Activated CD4-positive, CD25-positive, alpha-beta regulatory T cell treated with anti-CD3 and anti-CD28 coated beads, Interleukin-2, amount 50 U/mL, for 16 hours (primary cell): ENCODE results near the gene EPN2.
"Not testable (repeated sequence)": the region's sequence is repeated elsewhere in the genome, so short reads cannot be mapped to it uniquely, and the experiment has no call there.

Experiments
- DNase-seq: peaks from one replicate; pipeline ENCODE4 v3.0.0-alpha.2; 2020; ENCODE audit warnings: low read depth, low spot score

Gene EPN2

DNA sequence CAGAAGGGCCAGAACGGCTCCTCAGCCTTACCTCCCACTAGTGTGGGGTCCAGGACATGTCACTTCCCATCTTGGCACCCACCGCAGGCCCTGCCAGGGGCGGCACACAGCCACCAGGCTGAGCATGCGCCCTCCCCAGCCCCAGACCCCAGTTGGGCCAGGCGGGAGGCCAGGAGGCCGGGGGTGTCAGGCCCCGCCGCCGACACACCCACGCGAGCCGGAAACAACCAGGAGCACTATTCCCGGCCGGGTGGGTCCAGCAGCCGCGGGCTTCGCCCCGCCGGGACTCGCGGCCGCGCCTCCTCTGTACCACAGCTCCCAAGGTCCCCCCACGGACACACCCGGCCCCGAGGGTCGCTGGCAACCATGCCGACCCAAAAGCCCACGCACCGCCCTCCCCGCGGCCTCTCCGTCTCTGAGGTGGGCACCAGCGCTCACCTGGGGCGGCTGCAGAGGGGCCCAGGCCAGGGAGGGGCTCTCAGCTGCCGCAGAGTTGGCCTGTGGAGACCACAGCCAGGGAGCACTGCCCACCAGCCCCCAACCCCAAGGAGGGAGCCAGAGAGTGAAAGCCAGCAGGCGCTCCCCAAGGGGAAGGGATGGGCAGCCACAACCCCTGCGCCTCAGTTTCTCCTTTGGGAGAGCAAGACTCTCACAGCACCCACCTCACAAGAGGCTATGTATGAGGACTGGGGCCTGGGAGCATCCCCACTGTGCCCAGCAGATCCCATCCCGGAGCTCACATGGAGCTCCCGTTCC, 107.3 kb downstream of the EPN2 start:
- DNase-seq: no peak

DNA sequence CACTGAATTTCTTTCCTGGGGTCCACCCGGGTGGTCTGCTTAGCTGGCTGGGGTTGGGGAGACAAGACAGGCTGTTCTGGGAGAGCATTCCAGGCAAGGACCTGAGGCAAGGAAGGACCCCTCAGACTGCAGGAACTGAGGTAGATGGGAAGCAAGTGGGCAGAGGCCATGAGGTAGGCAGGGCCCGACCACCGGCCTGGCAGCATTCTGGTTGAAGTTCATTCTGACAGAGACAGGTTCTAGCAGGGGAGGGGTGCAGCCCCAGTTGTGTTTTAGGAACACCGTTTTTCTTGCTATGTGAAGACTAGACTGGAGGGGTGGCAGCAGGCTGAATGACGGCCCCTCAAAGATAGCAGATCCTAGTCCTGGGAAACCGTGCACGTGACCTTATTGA, 107.9 kb downstream of the EPN2 start:
- DNase-seq: no peak

DNA sequence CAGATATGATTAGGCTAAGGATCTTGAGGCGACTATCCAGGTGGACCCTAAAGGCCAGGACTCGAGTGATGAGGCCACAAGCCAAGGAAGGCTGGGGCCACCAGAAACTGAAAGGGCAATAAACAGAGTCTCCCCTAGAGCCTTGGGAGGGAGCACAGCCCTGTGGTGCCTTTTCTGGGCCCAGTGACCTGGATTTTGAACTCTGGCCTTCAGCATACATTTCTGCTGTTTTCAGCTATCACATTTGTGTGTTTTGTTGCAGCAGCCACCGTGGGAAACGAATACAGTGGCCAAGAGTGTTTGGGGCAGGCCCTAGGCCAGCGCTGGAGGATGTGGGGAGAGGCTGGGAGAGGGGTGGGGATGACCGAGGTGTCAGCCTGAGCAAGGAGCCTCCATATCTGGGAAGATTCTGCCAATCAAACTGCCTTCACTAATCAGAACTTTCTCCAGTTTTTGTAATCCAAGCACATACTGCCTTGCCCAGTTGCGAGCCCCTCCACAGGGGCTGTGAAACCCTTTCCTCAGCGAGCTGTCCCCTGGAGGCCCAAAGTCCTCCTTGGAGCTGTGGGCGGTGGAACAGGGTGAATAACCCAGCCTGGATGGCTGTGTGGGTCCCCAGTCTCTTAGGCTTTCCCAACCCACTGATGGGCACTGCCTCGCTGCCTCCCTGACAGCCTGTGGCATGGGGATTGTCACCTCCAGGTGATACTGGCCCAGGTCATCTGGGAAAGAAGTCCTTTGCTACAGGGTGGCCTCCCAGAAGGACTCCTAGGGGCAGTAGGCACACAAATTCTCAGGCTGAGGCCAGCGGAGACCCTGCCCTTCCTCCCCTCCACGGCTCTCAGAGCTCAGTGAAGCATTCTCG, 108.6 kb downstream of the EPN2 start:
- no peak for DNase-seq

DNA sequence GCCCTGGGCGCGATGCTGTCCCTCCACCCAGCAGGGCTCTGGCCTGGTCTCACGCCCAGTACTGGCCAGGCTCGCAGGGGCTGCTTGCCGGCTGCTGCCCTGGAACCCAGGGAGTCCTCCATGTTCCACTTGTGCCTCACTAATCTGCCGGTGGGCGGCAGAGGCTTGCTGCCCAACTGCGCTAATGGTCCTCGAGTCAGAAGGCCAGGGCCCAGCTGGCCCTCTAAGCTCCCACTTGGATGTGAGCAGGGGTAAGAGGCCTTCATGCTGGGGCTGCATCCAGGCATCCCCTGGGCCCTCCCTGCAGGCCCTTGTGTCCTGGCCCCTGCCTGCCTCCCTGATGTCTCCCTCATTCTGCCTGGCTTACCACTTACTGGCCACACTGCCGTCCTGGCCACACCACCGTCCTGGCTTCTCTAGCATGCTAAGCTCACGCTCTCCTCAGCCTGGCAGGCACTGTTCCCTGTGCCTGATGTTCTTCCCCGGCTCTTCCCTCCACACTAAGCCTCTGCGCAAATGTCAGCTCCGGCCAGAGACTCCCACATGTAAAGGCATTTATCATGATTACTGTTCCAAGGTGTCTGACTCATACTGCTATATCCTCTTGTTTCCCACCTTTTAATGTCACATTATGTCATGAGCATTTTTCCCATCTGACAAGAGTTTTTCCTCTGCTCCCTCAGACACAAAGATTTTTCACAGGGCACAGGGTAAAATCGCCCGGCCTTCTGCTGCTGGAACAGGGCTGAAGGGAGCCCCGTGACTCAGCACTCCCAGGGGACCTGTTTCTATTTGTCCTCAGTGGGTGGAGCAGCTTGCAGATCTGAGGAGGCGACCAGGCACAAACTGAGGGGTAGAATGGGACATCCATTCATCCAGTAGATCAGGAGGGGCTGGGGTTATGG, 109.4 kb downstream of the EPN2 start:
- DNase-seq: no peak

DNA sequence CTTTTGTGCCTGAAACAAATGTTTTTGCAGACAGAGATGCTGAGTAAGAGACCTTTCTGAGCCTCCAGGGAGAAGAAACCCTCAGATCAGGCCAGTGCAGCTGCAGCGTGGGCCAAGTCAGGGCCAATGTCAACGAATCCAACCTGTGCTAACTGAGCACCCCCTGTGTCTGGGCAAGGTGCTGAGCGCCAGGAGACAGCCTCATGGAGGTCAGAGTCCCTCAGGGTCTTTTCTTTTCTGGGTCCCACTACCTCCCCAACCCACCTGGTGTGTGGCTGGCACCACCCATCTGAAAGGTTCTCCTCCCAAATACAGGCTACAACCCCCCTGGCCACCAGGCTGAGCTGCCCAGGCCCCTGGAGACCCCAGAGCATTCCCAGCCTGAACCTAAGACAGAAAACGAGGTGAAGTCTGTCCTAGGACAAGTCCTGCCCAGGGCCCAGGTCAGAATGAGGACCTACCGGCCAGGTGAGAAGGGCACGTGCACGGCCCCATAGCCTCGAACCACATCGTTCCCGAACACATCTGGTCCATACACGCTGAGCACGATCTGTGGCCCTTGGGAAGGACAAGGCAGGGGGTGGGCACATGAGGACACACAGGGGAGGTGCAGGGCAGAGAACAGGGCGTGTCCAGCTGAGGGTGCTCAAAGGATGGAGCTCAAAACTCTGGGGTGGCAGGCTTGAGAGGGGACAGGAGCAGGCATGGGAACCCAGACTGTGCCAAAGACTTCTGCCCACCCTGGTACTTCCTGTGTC, 110.3 kb downstream of the EPN2 start:
- no peak for DNase-seq

DNA sequence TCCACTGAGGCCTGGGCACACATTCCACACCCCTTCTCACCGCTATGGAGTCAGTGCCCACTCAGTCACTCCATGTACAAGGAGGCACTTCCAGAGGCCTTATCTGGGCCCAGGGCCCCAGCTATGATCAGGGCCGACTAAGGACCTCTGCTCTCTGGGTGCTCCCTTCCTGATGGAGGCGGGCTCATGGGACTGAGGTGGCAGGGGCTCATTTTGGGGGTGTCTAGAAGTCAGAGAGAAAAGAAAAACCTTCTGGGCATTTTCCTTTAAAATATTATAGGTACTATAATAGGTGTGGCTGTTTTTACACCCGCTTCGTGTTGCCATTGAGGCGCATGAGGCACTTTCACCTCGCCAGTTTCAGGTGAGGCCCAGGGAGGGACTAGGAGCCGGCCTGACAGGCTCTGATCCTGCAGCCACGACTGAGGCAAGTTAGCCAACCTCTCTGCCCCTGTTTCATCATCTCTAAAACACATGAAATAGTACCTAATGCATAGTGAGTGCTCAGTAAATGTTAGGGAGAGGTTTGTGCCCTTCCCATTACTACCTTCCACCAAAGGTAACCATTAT, 111.0 kb downstream of the EPN2 start:
- no peak for DNase-seq

DNA sequence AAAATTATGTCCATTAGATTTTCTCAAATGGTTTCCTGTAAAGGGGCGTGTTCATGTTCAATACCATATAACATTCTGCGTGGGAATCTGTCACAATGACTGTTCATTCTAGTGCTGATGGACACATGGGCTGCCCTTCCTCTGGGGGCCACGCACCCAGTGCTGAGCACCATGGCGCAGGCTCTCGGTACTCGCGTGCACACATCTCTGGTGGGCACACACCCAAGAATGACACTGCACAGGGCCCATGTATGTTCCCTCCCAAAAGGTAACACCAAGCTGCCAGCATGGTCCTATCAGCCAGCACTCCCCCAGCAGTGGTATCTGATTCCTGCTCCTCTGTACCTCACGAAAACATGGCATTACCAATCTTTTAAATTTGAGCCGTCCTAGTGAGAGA, 111.6 kb downstream of the EPN2 start:
- no peak for DNase-seq

DNA sequence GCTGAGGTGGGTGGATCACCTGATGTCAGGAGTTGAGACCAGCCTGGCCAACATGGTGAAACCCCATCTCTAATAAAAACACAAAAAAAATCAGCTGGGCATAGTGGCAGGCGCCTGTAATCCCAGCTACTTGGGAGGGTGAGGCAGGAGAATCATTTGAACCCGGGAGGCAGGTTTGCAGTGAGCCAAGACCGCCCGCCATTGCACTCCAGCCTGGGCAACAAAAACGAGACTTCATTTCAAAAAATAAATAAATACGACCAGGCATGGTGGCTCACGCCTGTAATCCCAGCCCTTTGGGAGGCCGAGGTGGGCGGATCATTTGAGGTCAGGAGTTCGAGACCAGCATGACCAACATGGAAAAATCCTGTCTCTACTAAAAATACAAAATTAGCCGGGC, 116.2 kb downstream of the EPN2 start:
- DNase-seq: not testable (repeated sequence)

DNA sequence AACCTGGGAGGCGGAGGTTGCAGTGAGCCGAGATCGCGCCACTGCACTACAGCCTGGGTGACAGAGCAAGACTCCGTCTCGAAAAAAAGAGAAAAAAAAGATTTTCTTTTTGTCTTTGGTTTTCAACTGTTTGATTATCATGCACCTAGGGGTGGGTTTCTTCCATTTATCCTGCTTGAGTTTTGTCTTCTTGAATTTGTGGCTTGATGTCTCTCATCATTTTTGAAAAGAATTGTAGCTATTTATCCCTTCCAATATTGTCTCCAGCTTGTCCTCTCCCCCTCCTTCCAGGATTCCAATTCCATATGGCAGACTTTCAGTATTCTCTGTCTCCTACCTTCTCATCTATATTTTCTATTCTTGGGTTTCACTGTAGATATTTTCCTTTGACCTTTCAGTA, 117.6 kb downstream of the EPN2 start:
- DNase-seq: no peak

DNA sequence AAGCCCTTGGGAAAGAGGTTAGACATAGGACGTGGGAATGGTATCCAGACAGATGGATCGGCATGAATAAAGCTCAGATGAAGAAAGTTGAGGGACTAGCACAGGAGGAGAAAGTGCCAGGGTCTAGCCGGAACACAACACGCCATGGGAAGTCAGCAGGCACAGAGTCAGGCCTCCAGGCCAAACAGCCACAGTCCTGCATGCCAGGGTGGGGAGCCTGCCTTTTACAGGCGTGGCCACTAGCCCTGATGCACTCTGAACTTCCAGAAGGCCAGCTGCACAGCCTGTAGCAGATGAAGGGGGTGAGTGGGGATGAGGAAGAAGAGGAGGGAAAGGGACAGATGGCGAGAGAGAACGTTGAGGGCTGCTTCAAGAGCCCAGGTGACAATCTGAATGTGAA, 120.2 kb downstream of the EPN2 start:
- no peak for DNase-seq

DNA sequence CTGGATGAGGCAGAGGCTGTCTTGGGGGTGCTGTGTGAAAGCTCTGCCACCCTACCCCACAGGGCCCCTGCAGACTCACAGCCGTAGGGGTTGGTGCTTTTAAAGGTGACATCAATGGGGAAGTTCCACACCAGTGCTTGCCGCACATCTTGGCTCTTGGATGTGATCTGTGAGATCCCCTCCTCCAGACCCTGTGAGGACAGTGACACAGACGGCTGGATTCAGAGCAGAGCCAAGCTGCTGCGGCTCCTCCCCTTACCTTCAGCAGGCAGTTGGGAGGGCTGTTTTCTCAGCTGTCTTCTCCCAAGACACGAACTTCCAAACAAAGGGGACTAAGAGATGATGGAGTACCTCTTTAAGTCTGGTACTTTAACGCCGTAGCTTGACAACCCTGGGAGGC, 120.6 kb downstream of the EPN2 start:
- no peak for DNase-seq

DNA sequence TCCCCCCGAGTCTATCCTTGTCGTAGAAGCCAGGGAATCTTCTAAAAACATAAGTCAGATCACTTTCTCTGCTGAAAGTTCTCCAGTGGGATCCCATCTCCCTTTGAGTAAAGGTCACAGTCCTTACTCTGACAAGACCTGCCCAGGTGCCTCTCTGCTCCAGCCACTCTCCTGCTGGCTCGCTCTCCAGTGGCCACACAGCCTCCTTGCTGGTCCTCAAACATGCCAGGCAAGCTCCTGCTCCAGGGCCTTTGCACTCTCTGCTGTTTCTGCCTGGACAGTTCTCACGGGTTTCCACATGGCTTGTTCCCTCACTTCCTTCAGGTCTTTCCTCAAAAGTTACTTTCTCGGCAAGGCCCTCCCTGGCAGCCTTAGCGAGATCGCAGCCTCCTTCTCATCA, 122.0 kb downstream of the EPN2 start:
- no peak for DNase-seq

DNA sequence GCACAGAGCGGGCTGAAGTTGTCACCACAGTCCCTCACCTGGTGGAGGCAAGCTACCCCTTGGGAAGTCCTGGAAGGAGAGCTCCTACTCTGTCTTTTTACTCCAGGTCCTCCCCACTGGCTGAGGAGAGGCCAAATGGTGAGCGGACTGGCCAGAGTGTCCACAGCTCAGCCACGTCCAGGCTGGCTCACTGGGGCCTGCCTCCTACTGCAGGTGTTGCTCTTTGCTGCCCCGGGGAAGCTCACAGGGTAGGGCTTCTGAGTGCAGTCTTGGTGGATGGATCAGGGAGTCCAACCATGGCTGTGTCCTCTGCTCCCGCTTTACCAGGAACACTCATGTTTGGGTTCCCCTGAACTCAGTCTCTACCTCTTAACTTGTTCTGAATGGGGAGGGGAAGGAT, 122.7 kb downstream of the EPN2 start:
- no peak for DNase-seq

DNA sequence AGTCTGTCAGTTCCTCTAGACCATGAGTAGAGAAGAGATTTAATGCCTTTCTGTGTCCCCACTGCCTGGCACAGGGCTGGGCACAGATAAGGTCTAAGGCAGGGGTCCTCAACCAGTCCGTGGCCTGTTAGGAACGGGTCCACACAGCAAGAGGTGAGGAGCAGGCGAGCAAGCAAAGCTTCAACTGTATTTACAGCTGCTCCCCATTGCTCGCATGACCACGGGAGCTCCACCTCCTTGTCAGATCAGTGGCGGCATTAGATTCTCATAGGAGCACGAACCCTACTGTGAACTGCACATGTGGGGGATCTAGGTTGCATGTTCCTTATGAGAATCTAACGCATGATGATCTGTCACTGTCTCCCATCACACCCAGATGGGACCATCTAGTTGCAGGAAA, 123.6 kb downstream of the EPN2 start:
- no peak for DNase-seq

DNA sequence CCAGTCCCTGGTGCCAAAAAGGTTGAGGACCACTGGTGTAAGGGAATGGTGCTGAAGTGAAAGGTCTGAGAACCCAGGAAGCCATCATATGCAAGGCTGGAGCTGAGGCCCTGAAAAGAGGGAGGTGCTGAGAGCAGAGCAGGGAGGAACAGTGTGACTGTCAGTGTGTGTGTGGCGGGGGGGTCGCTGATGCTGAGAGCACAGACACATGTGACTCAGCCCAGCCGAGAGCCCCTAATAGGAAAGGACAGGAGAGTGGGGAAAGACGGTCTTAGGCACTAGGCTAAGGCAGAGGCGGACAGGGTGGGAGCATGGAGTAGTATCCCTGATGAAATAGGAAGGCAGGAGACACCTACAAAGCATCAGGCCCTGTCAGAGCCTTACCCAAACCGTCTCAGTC, 124.2 kb downstream of the EPN2 start:
- no peak for DNase-seq

DNA sequence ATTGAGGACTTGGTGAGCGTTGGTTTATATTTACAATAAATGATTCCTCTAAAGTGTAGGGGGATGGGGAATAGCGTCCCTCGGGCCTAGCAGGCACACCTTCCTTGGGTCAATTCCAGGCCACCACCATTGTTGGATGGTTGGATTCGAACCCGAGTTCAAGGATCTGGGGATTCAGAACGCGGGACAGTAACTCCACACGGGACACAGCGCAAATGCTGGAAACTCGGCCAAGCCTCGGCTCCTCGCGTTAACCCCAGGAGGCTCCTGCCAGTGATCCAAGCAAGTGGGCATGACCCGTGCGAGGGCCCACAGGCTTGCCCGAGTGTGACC, 124.7 kb downstream of the EPN2 start:
- DNase-seq: no peak

DNA sequence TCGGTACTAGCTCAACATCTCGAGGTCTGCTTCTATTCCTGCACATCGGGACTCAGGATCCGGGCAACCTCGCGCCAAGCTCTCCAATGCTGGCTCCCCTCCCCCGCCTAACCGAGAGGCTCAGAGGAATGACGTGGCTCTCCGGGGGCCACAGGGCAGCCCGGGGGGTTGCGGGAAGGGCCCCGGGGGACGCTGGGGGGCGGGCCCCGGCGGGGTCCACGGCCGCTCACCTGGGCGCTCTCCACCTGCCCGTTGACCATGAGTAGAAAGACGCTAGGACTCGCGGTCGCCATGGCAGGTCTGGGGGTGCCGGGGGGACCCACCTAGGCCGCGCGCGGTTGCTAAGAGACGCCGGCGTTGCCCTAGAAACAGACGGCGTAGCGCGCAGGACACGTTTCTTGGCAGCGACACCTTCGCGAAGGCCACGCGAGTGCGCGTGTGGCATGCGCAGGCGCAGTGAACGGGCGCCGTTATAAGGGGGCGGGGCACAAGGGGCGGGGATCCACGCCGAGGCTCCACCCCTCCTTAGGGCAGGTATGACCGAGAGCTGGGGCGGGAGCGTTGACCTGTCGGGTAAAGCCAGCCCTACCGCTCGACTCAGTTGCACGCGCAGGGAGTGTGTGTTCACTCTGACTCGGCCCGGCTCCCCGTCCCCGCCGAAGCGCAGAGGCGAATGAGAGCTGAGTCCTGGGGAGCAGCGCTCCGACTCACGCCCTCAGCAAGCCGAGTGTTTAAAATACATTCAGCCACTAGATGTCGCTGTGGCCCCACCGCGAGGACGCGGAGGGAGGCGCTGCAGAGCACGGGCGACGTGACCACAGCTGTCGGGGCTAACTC, 125.3 kb downstream of the EPN2 start, which contains the start of gene B9D1:
Gene B9D1 (minus strand): TSS at position 447 of the 837 bp plus-strand sequence. CDS start 154 bp downstream, at position 293.
- DNase-seq: peak; percentile 93

DNA sequence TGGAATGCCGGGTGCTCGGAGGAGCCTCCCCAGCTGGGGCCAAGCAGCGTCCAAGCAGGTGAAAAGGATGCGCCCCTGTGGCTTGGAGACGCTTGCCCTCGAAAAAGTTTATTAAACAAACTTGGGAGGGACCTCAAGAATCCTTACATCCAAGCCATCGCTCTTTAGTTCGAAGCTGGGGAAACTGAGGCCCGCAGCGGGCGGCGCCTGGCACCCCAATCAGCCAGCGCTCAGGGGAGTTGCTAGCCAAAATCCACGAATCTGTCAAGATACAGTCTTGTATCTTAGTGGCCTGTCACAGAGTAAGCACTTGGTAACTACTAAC, 125.9 kb downstream of the EPN2 start:
- no peak for DNase-seq

DNA sequence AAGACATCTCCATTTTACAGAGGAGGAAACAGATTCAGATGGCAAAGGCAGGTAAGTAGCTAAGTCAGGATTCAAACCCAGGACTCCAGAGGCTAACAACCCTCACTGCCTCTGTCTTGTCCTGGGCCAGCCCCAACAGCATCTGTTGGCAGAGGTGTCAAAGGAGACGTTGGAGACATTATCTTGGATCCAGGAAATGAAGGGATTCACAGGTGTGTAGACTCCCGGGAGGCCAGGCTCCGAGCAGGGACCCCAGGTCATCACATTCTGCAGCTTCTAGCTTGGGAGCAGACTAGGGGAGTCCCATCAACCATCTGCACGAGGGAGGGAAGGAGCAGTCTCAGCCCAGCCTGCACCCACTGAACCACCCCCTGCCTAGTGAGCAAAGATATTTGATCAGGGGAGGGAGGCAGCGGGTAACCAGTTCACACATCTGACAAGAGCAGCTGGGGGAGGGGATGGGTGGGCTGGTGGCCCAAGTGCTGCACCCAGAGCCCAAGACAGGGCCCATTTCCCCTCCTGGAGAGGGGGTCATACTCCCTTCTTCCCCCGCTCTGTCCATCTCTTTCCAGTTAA, 126.4 kb downstream of the EPN2 start:
- no peak for DNase-seq
